SK-N-SH (cell line): Measurements from ENCODE around the gene CEACAM19.
"Not testable (repeated sequence)": the region's sequence is repeated elsewhere in the genome, so short reads cannot be mapped to it uniquely, and the experiment has no call there.

Source experiments
- CHD2 ChIP-seq: fragments of 150-350 bp; IDR thresholded peaks from 2 replicates; pipeline ENCODE4 v1.6.1; 2018; ENCODE audit warnings: low read length; ENCODE audit not compliant: partially characterized antibody
- CTCF ChIP-seq: fragments of 200-600 bp; sonication (generic); IDR thresholded peaks from 2 replicates; pipeline ENCODE4 v1.6.1; 2017; ENCODE audit warnings: antibody characterized with exemption, mild to moderate bottlenecking, moderate library complexity
- JUND ChIP-seq: IDR thresholded peaks from 2 replicates; pipeline ENCODE4 v1.4.0; 2012
- MXI1 ChIP-seq: IDR thresholded peaks from 2 replicates; pipeline ENCODE4 v1.6.1; 2012; ENCODE audit warnings: mild to moderate bottlenecking, low read depth, low read length, improper control_type of control experiment
- NRF1 ChIP-seq: IDR thresholded peaks from 2 replicates; pipeline ENCODE4 v1.6.1; 2012; ENCODE audit warnings: low read depth, mild to moderate bottlenecking, low read length
- POLR2AphosphoS5 ChIP-seq: IDR thresholded peaks from 2 replicates; pipeline ENCODE4 v1.6.1; 2012; ENCODE audit warnings: low read depth, low read length
- RCOR1 ChIP-seq: fragments of 150-350 bp; IDR thresholded peaks from 2 replicates; pipeline ENCODE4 v1.6.1; 2017; ENCODE audit warnings: antibody characterized with exemption, low read length
- REST ChIP-seq: IDR thresholded peaks from 2 replicates; pipeline ENCODE4 v1.6.1; 2012; ENCODE audit warnings: mild to moderate bottlenecking, low read depth, low read length, moderate library complexity
- TCF12 ChIP-seq: IDR thresholded peaks from 2 replicates; pipeline ENCODE4 v1.4.0; 2012

- not testable (repeated sequence) for TF ChIP-seq REST, CHD2, MXI1, CTCF, RCOR1, POLR2AphosphoS5, NRF1, TCF12, JUND
Measured at GRCh38 chr19:44670027-44670426, 1.3 kb upstream of the CEACAM19 start.
